ENCODE data around the gene PCBP4.

DNA sequence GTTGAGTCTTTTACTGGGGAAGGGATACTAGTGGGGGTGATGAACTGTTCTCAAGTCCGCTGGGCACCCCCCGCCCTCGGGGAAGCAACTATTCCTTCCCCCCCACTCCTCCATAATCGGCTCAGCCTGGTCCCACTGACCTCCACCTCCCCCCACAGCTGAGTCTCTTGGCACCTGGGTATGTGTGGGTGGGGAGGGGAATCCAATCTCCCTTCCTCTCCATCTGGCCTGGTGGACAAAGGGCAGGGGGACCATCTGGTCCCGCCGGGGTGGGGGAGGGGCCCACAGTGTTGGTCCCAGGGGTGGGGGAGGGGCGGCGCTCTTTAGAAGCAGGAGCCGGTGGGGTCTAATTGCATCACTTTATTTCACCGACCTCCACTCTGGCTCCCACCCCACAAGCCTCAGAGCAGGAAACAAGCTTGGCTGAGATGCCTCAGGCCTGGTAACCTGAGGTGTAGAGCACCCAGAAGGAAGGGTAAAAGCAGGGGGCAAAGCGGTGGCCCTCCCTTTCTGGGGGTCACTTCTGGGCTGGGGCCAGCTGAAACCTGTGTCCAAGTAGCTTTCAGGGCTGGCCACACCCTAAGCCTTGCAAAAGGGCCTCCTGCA is 1.0 kb upstream of the PCBP4 start:
- TF ChIP-seq, protein P1, sequence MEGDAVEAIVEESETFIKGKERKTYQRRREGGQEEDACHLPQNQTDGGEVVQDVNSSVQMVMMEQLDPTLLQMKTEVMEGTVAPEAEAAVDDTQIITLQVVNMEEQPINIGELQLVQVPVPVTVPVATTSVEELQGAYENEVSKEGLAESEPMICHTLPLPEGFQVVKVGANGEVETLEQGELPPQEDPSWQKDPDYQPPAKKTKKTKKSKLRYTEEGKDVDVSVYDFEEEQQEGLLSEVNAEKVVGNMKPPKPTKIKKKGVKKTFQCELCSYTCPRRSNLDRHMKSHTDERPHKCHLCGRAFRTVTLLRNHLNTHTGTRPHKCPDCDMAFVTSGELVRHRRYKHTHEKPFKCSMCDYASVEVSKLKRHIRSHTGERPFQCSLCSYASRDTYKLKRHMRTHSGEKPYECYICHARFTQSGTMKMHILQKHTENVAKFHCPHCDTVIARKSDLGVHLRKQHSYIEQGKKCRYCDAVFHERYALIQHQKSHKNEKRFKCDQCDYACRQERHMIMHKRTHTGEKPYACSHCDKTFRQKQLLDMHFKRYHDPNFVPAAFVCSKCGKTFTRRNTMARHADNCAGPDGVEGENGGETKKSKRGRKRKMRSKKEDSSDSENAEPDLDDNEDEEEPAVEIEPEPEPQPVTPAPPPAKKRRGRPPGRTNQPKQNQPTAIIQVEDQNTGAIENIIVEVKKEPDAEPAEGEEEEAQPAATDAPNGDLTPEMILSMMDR (conservative IDR thresholded peaks at IDR 0.05; ENCODE audit: low read depth, low read length), result no peak
- TF ChIP-seq EZH2 (IDR thresholded peaks at IDR 0.05; ENCODE audit: low read length, unreplicated experiment), result no peak

Measured in PC-3 (cell line).